Natural killer cell (primary cell): ENCODE measurements around the gene KLK1. TPM values are rescaled to one million over a fixed set of nuclear protein-coding genes. Genes with fewer than 3 reads are reported as not detected.

ENCODE experiments used
- ATAC-seq, 3 donors: fragments of 150-1000 bp in 2 of 3; fragments of 200-7000 bp in 1 of 3; cut with Tn5 transposase; 1 replicate in 1 of 3; 2 replicates in 2 of 3; pipeline ENCODE4 v1.10.0; 2021; ENCODE audit warnings: mild to moderate bottlenecking in 2 of 3, moderate library complexity in 2 of 3
- DNase-seq, 2 donors: peaks; one replicate each; pipeline versions ENCODE4 v3.0.0 to v3.0.0-alpha.2; 2013 to 2021; ENCODE audit warnings: mixed read lengths in 1 of 2
- H3K27ac ChIP-seq: one replicate; pipeline ENCODE4 v1.5.1; 2013; ENCODE audit warnings: mild to moderate bottlenecking, low read length
- H3K27me3 ChIP-seq: one replicate; pipeline ENCODE4 v1.6.1; 2013; ENCODE audit warnings: low read length; ENCODE audit not compliant: control insufficient read depth, insufficient read depth
- H3K36me3 ChIP-seq: one replicate; pipeline ENCODE4 v1.6.1; 2013; ENCODE audit warnings: low read length; ENCODE audit not compliant: control insufficient read depth, insufficient read depth
- H3K4me1 ChIP-seq: one replicate; pipeline ENCODE4 v1.6.1; 2013; ENCODE audit warnings: low read length; ENCODE audit not compliant: control insufficient read depth, insufficient read depth
- H3K4me3 ChIP-seq: one replicate; pipeline ENCODE4 v1.5.1; 2013; ENCODE audit warnings: low read length
- H3K9me3 ChIP-seq: one replicate; pipeline ENCODE4 v1.6.1; 2013; ENCODE audit warnings: low read length; ENCODE audit not compliant: control insufficient read depth, insufficient read depth
- H3K27ac Mint-ChIP-seq, 2 donors: one replicate each; pipeline ENCODE4 v1.8.0; 2022; ENCODE audit warnings: mild to moderate bottlenecking in 2 of 2, mixed read lengths in 2 of 2, moderate library complexity in 1 of 2
- H3K27me3 Mint-ChIP-seq, 2 donors: one replicate each; pipeline ENCODE4 v1.8.0; 2022; ENCODE audit warnings: low read depth in 2 of 2, mixed read lengths in 2 of 2
- H3K36me3 Mint-ChIP-seq: one replicate; pipeline ENCODE4 v1.8.0; 2022; ENCODE audit warnings: mixed read lengths
- H3K4me1 Mint-ChIP-seq, 2 donors: one replicate each; pipeline ENCODE4 v1.8.0; 2022; ENCODE audit warnings: mixed read lengths in 2 of 2
- H3K4me3 Mint-ChIP-seq: one replicate; pipeline ENCODE4 v1.8.0; 2022; ENCODE audit warnings: mild to moderate bottlenecking, moderate library complexity, mixed read lengths
- H3K9me3 Mint-ChIP-seq, 2 donors: one replicate each; pipeline ENCODE4 v1.8.0; 2022; ENCODE audit warnings: mixed read lengths in 2 of 2
- WGBS: methylation state at CpG from one replicate; pipeline ENCODE4 v1.1.7; 2013; ENCODE audit warnings: missing lambda C conversion rate; ENCODE audit not compliant: insufficient coverage; 5-methylcytosine and 5-hydroxymethylcytosine counted together
- intact Hi-C: fragments of 100-400 bp; cut with micrococcal nuclease; formaldehyde crosslinking; loops from one replicate; pipeline ENCODE4 v1.14.2; 2022
- total RNA-seq, 4 donors: library from RNA; stranded (reverse); fragments of 120-200 nt in 1 of 4; gene quantifications; one replicate each; pipeline versions ENCODE4 v1.2.3 to v1.2.4, GENCODE V29; 2013 to 2022
- TF ChIP-seq, protein P1 (sequence below): fragments of 200-600 bp; IDR thresholded peaks from one replicate; pipeline ENCODE4 v1.8.0; 2022; ENCODE audit warnings: antibody characterized with exemption

KLK1 gene
- total RNA-seq, 3 donors from 2014 or later (not counting 1 experiment from before 2014, with no cell fraction given) = not detected

DNA sequence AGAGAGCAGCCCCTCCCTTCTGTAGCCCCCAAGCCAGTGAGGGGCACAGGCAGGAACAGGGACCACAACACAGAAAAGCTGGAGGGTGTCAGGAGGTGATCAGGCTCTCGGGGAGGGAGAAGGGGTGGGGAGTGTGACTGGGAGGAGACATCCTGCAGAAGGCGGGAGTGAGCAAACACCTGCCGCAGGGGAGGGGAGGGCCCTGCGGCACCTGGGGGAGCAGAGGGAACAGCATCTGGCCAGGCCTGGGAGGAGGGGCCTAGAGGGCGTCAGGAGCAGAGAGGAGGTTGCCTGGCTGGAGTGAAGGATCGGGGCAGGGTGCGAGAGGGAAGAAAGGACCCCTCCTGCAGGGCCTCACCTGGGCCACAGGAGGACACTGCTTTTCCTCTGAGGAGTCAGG, 35.3 kb upstream of the KLK1 start:
- Histone ChIP-seq H3K27me3 (no peaks in the 10 kb centered on the region), H3K4me1 (no peaks in the 10 kb centered on the region), H3K27ac (no peak overlapping the region), H3K4me3 (no peak overlapping the region), H3K9me3 (no peaks in the 10 kb centered on the region), H3K36me3 (no peaks in the 10 kb centered on the region)
- peaks cover 39 to 43% of the 10 kb centered on the region in 2 donors for H3K27me3 Mint-ChIP-seq
- no peak for ATAC-seq
- intact Hi-C loops = no loop called here
- TF ChIP-seq, protein P1, sequence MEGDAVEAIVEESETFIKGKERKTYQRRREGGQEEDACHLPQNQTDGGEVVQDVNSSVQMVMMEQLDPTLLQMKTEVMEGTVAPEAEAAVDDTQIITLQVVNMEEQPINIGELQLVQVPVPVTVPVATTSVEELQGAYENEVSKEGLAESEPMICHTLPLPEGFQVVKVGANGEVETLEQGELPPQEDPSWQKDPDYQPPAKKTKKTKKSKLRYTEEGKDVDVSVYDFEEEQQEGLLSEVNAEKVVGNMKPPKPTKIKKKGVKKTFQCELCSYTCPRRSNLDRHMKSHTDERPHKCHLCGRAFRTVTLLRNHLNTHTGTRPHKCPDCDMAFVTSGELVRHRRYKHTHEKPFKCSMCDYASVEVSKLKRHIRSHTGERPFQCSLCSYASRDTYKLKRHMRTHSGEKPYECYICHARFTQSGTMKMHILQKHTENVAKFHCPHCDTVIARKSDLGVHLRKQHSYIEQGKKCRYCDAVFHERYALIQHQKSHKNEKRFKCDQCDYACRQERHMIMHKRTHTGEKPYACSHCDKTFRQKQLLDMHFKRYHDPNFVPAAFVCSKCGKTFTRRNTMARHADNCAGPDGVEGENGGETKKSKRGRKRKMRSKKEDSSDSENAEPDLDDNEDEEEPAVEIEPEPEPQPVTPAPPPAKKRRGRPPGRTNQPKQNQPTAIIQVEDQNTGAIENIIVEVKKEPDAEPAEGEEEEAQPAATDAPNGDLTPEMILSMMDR = no peak
- H3K36me3 Mint-ChIP-seq = no peaks in the 10 kb centered on the region
- H3K9me3 Mint-ChIP-seq = no peaks in the 10 kb centered on the region
- no peak overlapping the region for H3K4me3 Mint-ChIP-seq
- DNase-seq = no peak
- no peak overlapping the region for H3K27ac Mint-ChIP-seq
- no peaks in the 10 kb centered on the region for H3K4me1 Mint-ChIP-seq
- 17% methylated on average over 7 of the region's 7 CpGs for WGBS

DNA sequence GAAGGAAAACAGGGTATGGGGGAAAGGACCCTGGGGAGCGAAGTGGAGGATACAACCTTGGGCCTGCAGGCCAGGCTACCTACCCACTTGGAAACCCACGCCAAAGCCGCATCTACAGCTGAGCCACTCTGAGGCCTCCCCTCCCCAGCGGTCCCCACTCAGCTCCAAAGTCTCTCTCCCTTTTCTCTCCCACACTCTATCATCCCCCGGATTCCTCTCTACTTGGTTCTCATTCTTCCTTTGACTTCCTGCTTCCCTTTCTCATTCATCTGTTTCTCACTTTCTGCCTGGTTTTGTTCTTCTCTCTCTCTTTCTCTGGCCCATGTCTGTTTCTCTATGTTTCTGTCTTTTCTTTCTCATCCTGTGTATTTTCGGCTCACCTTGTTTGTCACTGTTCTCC, 33.8 kb upstream of the KLK1 start:
- Mint-ChIP-seq H3K9me3 (no peaks in the 10 kb centered on the region), H3K27ac (no peak overlapping the region), H3K27me3 (peaks cover 33 to 38% of the 10 kb centered on the region in 2 donors), H3K36me3 (no peaks in the 10 kb centered on the region), H3K4me3 (no peak overlapping the region), H3K4me1 (no peaks in the 10 kb centered on the region)
- DNase-seq (no peak), ATAC-seq (no peak)
- Histone ChIP-seq H3K27me3 (no peaks in the 10 kb centered on the region), H3K9me3 (no peaks in the 10 kb centered on the region), H3K4me1 (no peaks in the 10 kb centered on the region), H3K36me3 (no peaks in the 10 kb centered on the region), H3K4me3 (no peak overlapping the region), H3K27ac (no peak overlapping the region)
- intact Hi-C loops = no loop called here
- TF ChIP-seq, protein P1 = no peak
- 72% methylated on average over 6 of the region's 6 CpGs for whole genome bisulfite sequencing

DNA sequence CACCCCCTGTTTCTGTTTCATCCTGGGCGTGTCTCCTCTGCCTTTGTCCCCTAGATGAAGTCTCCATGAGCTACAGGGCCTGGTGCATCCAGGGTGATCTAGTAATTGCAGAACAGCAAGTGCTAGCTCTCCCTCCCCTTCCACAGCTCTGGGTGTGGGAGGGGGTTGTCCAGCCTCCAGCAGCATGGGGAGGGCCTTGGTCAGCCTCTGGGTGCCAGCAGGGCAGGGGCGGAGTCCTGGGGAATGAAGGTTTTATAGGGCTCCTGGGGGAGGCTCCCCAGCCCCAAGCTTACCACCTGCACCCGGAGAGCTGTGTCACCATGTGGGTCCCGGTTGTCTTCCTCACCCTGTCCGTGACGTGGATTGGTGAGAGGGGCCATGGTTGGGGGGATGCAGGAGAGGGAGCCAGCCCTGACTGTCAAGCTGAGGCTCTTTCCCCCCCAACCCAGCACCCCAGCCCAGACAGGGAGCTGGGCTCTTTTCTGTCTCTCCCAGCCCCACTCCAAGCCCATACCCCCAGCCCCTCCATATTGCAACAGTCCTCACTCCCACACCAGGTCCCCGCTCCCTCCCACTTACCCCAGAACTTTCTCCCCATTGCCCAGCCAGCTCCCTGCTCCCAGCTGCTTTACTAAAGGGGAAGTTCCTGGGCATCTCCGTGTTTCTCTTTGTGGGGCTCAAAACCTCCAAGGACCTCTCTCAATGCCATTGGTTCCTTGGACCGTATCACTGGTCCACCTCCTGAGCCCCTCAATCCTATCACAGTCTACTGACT, 31.2 kb upstream of the KLK1 start, which contains the start of gene KLK3:
KLK3 (plus strand) TSS at position 280 of the 775 bp plus-strand sequence; CDS start at position 321, 41 bp downstream.
- Histone ChIP-seq H3K27me3 (no peaks in the 10 kb centered on the region), H3K9me3 (no peaks in the 10 kb centered on the region), H3K4me3 (no peak within 1 kb of the TSS), H3K27ac (no peak within 1 kb of the TSS), H3K4me1 (no peaks in the 10 kb centered on the region), H3K36me3 (no peaks in the 10 kb centered on the region)
- no peaks in the 10 kb centered on the region for H3K9me3 Mint-ChIP-seq
- no peak within 1 kb of the TSS for H3K4me3 Mint-ChIP-seq
- peaks cover 29 to 33% of the 10 kb centered on the region in 2 donors for H3K27me3 Mint-ChIP-seq
- no peaks in the 10 kb centered on the region for H3K4me1 Mint-ChIP-seq
- no peak for ATAC-seq
- H3K27ac Mint-ChIP-seq = no peak within 1 kb of the TSS
- 56% methylated on average over 5 of the region's 9 CpGs for WGBS
- intact Hi-C loops = no loop called here
- no peaks in the 10 kb centered on the region for H3K36me3 Mint-ChIP-seq
- DNase-seq = no peak
- TF ChIP-seq, protein P1 = no peak

DNA sequence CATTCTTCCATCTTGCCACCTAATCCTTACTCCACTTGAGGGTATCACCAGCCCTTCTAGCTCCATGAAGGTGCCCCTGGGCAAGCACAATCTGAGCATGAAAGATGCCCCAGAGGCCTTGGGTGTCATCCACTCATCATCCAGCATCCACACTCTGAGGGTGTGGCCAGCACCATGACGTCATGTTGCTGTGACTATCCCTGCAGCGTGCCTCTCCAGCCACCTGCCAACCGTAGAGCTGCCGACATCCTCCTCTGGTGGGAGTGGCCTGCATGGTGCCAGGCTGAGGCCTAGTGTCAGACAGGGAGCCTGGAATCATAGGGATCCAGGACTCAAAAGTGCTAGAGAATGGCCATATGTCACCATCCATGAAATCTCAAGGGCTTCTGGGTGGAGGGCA, 28.0 kb upstream of the KLK1 start:
- no peaks in the 10 kb centered on the region for H3K4me1 Mint-ChIP-seq
- DNase-seq (no peak), ATAC-seq (no peak)
- Histone ChIP-seq H3K27me3 (no peaks in the 10 kb centered on the region), H3K9me3 (no peaks in the 10 kb centered on the region), H3K36me3 (no peaks in the 10 kb centered on the region), H3K4me1 (no peaks in the 10 kb centered on the region), H3K27ac (no peak overlapping the region), H3K4me3 (no peak overlapping the region)
- peaks cover 12 to 25% of the 10 kb centered on the region in 2 donors for H3K27me3 Mint-ChIP-seq
- H3K9me3 Mint-ChIP-seq = no peaks in the 10 kb centered on the region
- no peak overlapping the region for H3K27ac Mint-ChIP-seq
- TF ChIP-seq, protein P1 = no peak
- H3K4me3 Mint-ChIP-seq = no peak overlapping the region
- intact Hi-C loops = no loop called here
- H3K36me3 Mint-ChIP-seq = no peaks in the 10 kb centered on the region
- WGBS = 80% methylated on average over 4 of the region's 4 CpGs
